GM21717 (cell line): Measurements from ENCODE around the gene ARMH2.

ENCODE experiments used
- ATAC-seq: cut with Tn5 transposase; IDR thresholded peaks from one replicate; pipeline ENCODE4 v1.9.1; 2021; ENCODE audit warnings: mild to moderate bottlenecking, moderate library complexity; ENCODE audit not compliant: unreplicated experiment

ARMH2 gene

GRCh38 chr6:24821860-24822444 lies 23.2 kb upstream of the ARMH2 start:
- ATAC-seq: no peak

- no peak for ATAC-seq
These were observed 19.6 kb upstream of the ARMH2 start for GRCh38 chr6:24818346-24818745.

GRCh38 chr6:24809728-24810127 lies 11.0 kb upstream of the ARMH2 start:
- no peak for ATAC-seq

- ATAC-seq: no peak
These were observed 8.9 kb upstream of the ARMH2 start for GRCh38 chr6:24807584-24807983.

- no peak for ATAC-seq
These were observed 3.7 kb upstream of the ARMH2 start for GRCh38 chr6:24802271-24803059.

GRCh38 chr6:24799541-24799915 lies 811 bp upstream of the ARMH2 start:
- no peak for ATAC-seq

GRCh38 chr6:24797596-24798216 lies 1.0 kb downstream of the ARMH2 start:
- no peak for ATAC-seq

GRCh38 chr6:24796616-24797290 lies 2.0 kb downstream of the ARMH2 start:
- ATAC-seq: no peak

- ATAC-seq: no peak
These were observed 3.6 kb downstream of the ARMH2 start for GRCh38 chr6:24795106-24795505.

- no peak for ATAC-seq
These were observed 10.6 kb downstream of the ARMH2 start for GRCh38 chr6:24788031-24788665.

- ATAC-seq: no peak
These were observed 18.5 kb downstream of the ARMH2 start for GRCh38 chr6:24780206-24780605.

GRCh38 chr6:24779416-24780016 lies 19.2 kb downstream of the ARMH2 start:
- ATAC-seq: no peak

GRCh38 chr6:24778878-24779277 lies 19.8 kb downstream of the ARMH2 start:
- ATAC-seq: no peak

- no peak for ATAC-seq
These were observed 20.6 kb downstream of the ARMH2 start for GRCh38 chr6:24778121-24778520.

GRCh38 chr6:24777227-24777626 lies 21.5 kb downstream of the ARMH2 start:
- no peak for ATAC-seq

GRCh38 chr6:24775520-24776058 lies 23.1 kb downstream of the ARMH2 start:
- ATAC-seq: peak; percentile 16

- peak; percentile 96 for ATAC-seq
These were observed 23.8 kb downstream of the ARMH2 start, which contains the start of gene GMNN for GRCh38 chr6:24774696-24775519. GMNN (plus strand) TSS chr6:24774937; CDS start chr6:24777247, 2,310 bp downstream.

GRCh38 chr6:24768361-24768760 lies 30.4 kb downstream of the ARMH2 start:
- ATAC-seq: no peak

GRCh38 chr6:24766680-24767462 lies 31.8 kb downstream of the ARMH2 start:
- peak; percentile 52 for ATAC-seq
